IMR-90 (cell line): ENCODE results near the gene PRKD3. TPM values are rescaled to one million over a fixed set of nuclear protein-coding genes. Genes with fewer than 3 reads are reported as not detected.

Experiments
- ATAC-seq: fragments of 200-7000 bp; cut with Tn5 transposase; 2 replicates; pipeline ENCODE4 v1.9.1; 2020; ENCODE audit warnings: low read depth, mild to moderate bottlenecking, moderate library complexity
- BruUV-seq: library from RNA; stranded (reverse); fragments of 400-500 nt; replicated peaks from 2 replicates; lab custom pipeline; 2021; lab: Mats Ljungman, UMichigan
- CTCF ChIA-PET: fragments of 300-600 bp; formaldehyde crosslinking; extraction: SDS; loops from one replicate; lab custom pipeline; 2021; ENCODE audit warnings: antibody characterized with exemption; lab: Yijun Ruan, JAX
- POLR2A ChIA-PET: fragments of 300-600 bp; sonication (Branson Sonifier 250); formaldehyde crosslinking; loops from one replicate; lab custom pipeline; 2022; ENCODE audit warnings: antibody characterized with exemption; ENCODE audit not compliant: unreplicated experiment; lab: Charles Lee
- DNase-seq: peaks from one replicate; pipeline ENCODE4 v3.0.0; 2013
- H2AFZ ChIP-seq: replicated peaks from 2 replicates; pipeline ENCODE3; 2013; ENCODE audit warnings: low read length, mild to moderate bottlenecking; ENCODE audit not compliant: poor library complexity
- H2AK5ac ChIP-seq: 2 replicates; pipeline ENCODE4 v1.6.1; 2013; ENCODE audit warnings: low read depth, low read length, inconsistent platforms
- H2AK9ac ChIP-seq: replicated peaks from 2 replicates; pipeline ENCODE3; 2013; ENCODE audit warnings: mild to moderate bottlenecking, low read depth, low read length, moderate library complexity; ENCODE audit not compliant: poor library complexity
- H2BK120ac ChIP-seq: 2 replicates; pipeline ENCODE4 v1.6.1; 2013; ENCODE audit warnings: low read depth, low read length, inconsistent platforms
- H2BK15ac ChIP-seq: 3 replicates; pipeline ENCODE4 v1.6.1; 2013; ENCODE audit warnings: low read depth, low read length, inconsistent platforms
- H2BK20ac ChIP-seq: 2 replicates; pipeline ENCODE4 v1.6.1; 2013; ENCODE audit warnings: low read depth, mild to moderate bottlenecking, inconsistent platforms, low read length, moderate library complexity
- H2BK5ac ChIP-seq: 2 replicates; pipeline ENCODE4 v1.6.1; 2013; ENCODE audit warnings: mild to moderate bottlenecking, low read depth, low read length, inconsistent platforms; ENCODE audit not compliant: poor library complexity, severe bottlenecking
- H3K14ac ChIP-seq: replicated peaks from 2 replicates; pipeline ENCODE4 v1.6.1; 2013; ENCODE audit warnings: low read depth, low read length, inconsistent platforms
- H3K18ac ChIP-seq: 2 replicates; pipeline ENCODE4 v1.6.1; 2013; ENCODE audit warnings: low read depth, low read length, control low read depth
- H3K23ac ChIP-seq: 2 replicates; pipeline ENCODE4 v1.6.1; 2013; ENCODE audit warnings: low read depth, low read length, inconsistent platforms
- H3K27ac ChIP-seq: 2 replicates; pipeline ENCODE4 v1.5.1; 2013; ENCODE audit warnings: mild to moderate bottlenecking, control low read depth, low read length; ENCODE audit not compliant: insufficient read depth
- H3K27me3 ChIP-seq: 2 replicates; pipeline ENCODE4 v1.6.1; 2013; ENCODE audit warnings: low read length; ENCODE audit not compliant: control insufficient read depth, insufficient read depth
- H3K36me3 ChIP-seq: 2 replicates; pipeline ENCODE4 v1.6.1; 2013; ENCODE audit warnings: low read length, mixed read lengths; ENCODE audit not compliant: control insufficient read depth, insufficient read depth
- H3K4ac ChIP-seq: 2 replicates; pipeline ENCODE4 v1.6.1; 2013; ENCODE audit warnings: low read depth, low read length, inconsistent platforms
- H3K4me1 ChIP-seq: 2 replicates; pipeline ENCODE4 v1.6.1; 2013; ENCODE audit warnings: low read length, mixed read lengths; ENCODE audit not compliant: control insufficient read depth, insufficient read depth
- H3K4me2 ChIP-seq: 2 replicates; pipeline ENCODE4 v1.6.1; 2013; ENCODE audit warnings: low read depth, mild to moderate bottlenecking, control low read depth, low read length, moderate library complexity
- H3K4me3 ChIP-seq: 2 replicates; pipeline ENCODE4 v1.5.1; 2013; ENCODE audit warnings: low read depth, mild to moderate bottlenecking, control low read depth, low read length, moderate library complexity; ENCODE audit not compliant: insufficient read depth
- H3K56ac ChIP-seq: 2 replicates; pipeline ENCODE4 v1.6.1; 2013; ENCODE audit warnings: low read length, inconsistent platforms; ENCODE audit not compliant: insufficient read depth; ENCODE audit errors: extremely low read depth
- H3K79me1 ChIP-seq, 2 experiments: 2 replicates each; pipeline ENCODE4 v1.6.1; 2013; ENCODE audit warnings: low read length in 2 of 2, inconsistent platforms in 1 of 2, low read depth in 1 of 2
- H3K9ac ChIP-seq: 2 replicates; pipeline ENCODE4 v1.6.1; 2013; ENCODE audit warnings: low read depth, low read length, control low read depth
- H3K9me1 ChIP-seq: 2 replicates; pipeline ENCODE4 v1.6.1; 2013; ENCODE audit warnings: low read length, inconsistent platforms; ENCODE audit not compliant: insufficient read depth
- H3K9me3 ChIP-seq: 2 replicates; pipeline ENCODE4 v1.6.1; 2013; ENCODE audit warnings: low read length; ENCODE audit not compliant: control insufficient read depth, insufficient read depth
- H4K20me1 ChIP-seq: 2 replicates; pipeline ENCODE4 v1.6.1; 2013; ENCODE audit warnings: low read length, inconsistent platforms; ENCODE audit not compliant: insufficient read depth
- H4K5ac ChIP-seq: 2 replicates; pipeline ENCODE4 v1.6.1; 2013; ENCODE audit warnings: mild to moderate bottlenecking, low read depth, low read length, control low read depth
- H4K8ac ChIP-seq, 2 experiments: 2 replicates each; pipeline ENCODE4 v1.6.1; 2013; ENCODE audit warnings: low read depth in 2 of 2, low read length in 2 of 2, control low read depth in 1 of 2, inconsistent platforms in 1 of 2
- H4K91ac ChIP-seq: 2 replicates; pipeline ENCODE4 v1.6.1; 2013; ENCODE audit warnings: low read depth, low read length, inconsistent platforms; ENCODE audit not compliant: insufficient read depth
- BHLHE40 ChIP-seq: fragments of 150-350 bp; IDR thresholded peaks from 2 replicates; pipeline ENCODE4 v1.6.1; 2016; ENCODE audit warnings: mild to moderate bottlenecking, low read depth, low read length
- CEBPB ChIP-seq: IDR thresholded peaks from 2 replicates; pipeline ENCODE4 v1.6.1; 2012; ENCODE audit warnings: low read depth, low read length, improper control_type of control experiment
- CHD1 ChIP-seq: IDR thresholded peaks from 2 replicates; pipeline ENCODE4 v1.6.1; 2012; ENCODE audit warnings: low read depth, low read length, improper control_type of control experiment
- CTCF ChIP-seq: conservative IDR thresholded peaks from 2 replicates; pipeline ENCODE4 v1.5.1; 2012; ENCODE audit warnings: mild to moderate bottlenecking, low read depth, low read length, improper control_type of control experiment
- FOS ChIP-seq: fragments of 150-350 bp; IDR thresholded peaks from 2 replicates; pipeline ENCODE4 v1.6.1; 2016; ENCODE audit warnings: low read depth, low read length
- MAFK ChIP-seq: IDR thresholded peaks from 2 replicates; pipeline ENCODE4 v1.6.1; 2012; ENCODE audit warnings: low read depth, low read length, improper control_type of control experiment
- MAZ ChIP-seq: IDR thresholded peaks from 2 replicates; pipeline ENCODE4 v1.6.1; 2012; ENCODE audit warnings: low read depth, mild to moderate bottlenecking, low read length, improper control_type of control experiment, moderate library complexity, borderline replicate concordance
- MXI1 ChIP-seq: IDR thresholded peaks from 2 replicates; pipeline ENCODE4 v1.6.1; 2012; ENCODE audit warnings: low read depth, mild to moderate bottlenecking, low read length, moderate library complexity, borderline replicate concordance
- RCOR1 ChIP-seq: IDR thresholded peaks from 2 replicates; pipeline ENCODE4 v1.6.1; 2012; ENCODE audit warnings: mild to moderate bottlenecking, low read length, improper control_type of control experiment; ENCODE audit not compliant: insufficient replicate concordance
- RFX5 ChIP-seq: IDR thresholded peaks from 2 replicates; pipeline ENCODE4 v1.8.0; 2012; ENCODE audit warnings: low read depth, mild to moderate bottlenecking, low read length, moderate library complexity
- SMC3 ChIP-seq: fragments of 150-350 bp; IDR thresholded peaks from 2 replicates; pipeline ENCODE4 v1.6.1; 2016; ENCODE audit warnings: low read depth, mild to moderate bottlenecking, antibody characterized with exemption, low read length, moderate library complexity
- WGBS, 2 experiments: methylation state at CpG; one replicate each; pipeline versions ENCODE4 v1.1.5 to v1.1.7; 2013; ENCODE audit warnings: missing lambda C conversion rate in 2 of 2; ENCODE audit not compliant: insufficient read length in 1 of 2; ENCODE audit errors: extremely low coverage in 2 of 2; 5-methylcytosine and 5-hydroxymethylcytosine counted together
- dilution Hi-C: fragments of 300-500 bp; cut with HindIII; formaldehyde crosslinking; loops from one replicate; pipeline ENCODE4 v1.14.3; 2018; ENCODE audit warnings: low sequenced_read_pairs; ENCODE audit not compliant: unreplicated experiment
- in situ Hi-C: fragments of 300-500 bp; cut with MboI; formaldehyde crosslinking; loops from 3 replicates; pipeline ENCODE4 v1.14.3; 2019; ENCODE audit warnings: low sequenced_read_pairs, inconsistent platforms, mixed read lengths
- intact Hi-C: fragments of 100-400 bp; cut with micrococcal nuclease; formaldehyde crosslinking; loops from 2 replicates; pipeline ENCODE4 v1.10.0; 2022
- polyA plus RNA-seq, 3 experiments: library from polyadenylated mRNA; depleted of rRNA; stranded (reverse); fragments of >200 nt; gene quantifications; 2 replicates each; pipeline ENCODE4 v1.2.3, GENCODE V29; 2012; ENCODE audit warnings: low replicate concordance in 1 of 3
- total RNA-seq: library from RNA; depleted of rRNA; stranded (reverse); fragments of >200 nt; gene quantifications from 2 replicates; pipeline ENCODE4 v1.2.3, GENCODE V29; 2012
- TF ChIP-seq, protein P1 (sequence below): fragments of 150-350 bp; IDR thresholded peaks from 2 replicates; pipeline ENCODE4 v1.6.1; 2016; ENCODE audit warnings: low read depth, mild to moderate bottlenecking, low read length, moderate library complexity, borderline replicate concordance
- TF ChIP-seq, protein P2 (sequence below): fragments of 150-350 bp; IDR thresholded peaks from 2 replicates; pipeline ENCODE4 v1.6.1; 2017; ENCODE audit warnings: mild to moderate bottlenecking, antibody characterized with exemption, low read length, low read depth

The PRKD3 gene
- total and polyA plus RNA-seq, 2 of the 4 experiments (the other 2 are of a cell fraction): 15.8 to 46.4 TPM

DNA sequence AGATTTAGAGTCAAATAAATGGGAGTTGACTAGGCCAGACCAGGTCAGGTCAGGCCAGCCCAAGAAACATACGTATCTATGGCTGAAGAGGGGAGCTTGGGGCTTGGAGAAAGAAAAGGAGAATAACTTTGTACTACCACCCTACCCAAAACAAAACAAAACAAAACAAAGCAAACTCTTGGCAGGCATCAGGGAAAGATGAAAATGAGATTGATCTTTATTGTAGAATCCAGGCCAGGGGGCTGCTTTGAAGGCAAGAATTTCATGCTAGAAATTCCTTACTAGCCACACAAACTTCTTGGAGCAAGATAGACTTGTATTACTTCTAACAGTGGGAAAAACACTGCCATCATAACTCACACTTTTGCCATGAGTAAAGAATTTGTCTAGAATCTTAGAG is 46.0 kb upstream of the PRKD3 start:
- no peak overlapping the region for H3K27ac ChIP-seq
- H3K4me1 ChIP-seq: no peaks in the 10 kb centered on the region
- no peak overlapping the region for H3K18ac ChIP-seq
- ATAC-seq: no peak
- H3K14ac ChIP-seq: no peak overlapping the region
- no peak overlapping the region for H3K23ac ChIP-seq
- H2BK15ac ChIP-seq: no peak overlapping the region
- in situ Hi-C loops (no loop called here), intact Hi-C loops (no loop called here), dilution Hi-C loops (no loop called here)
- no peak overlapping the region for H2AK9ac ChIP-seq
- POLR2A ChIA-PET: no interaction called here
- H3K79me1 ChIP-seq: no peaks in the 10 kb centered on the region
- H2BK5ac ChIP-seq: no peak overlapping the region
- H3K9me3 ChIP-seq: no peaks in the 10 kb centered on the region
- H2AFZ ChIP-seq: no peak overlapping the region
- BruUV-seq: no TSS peak
- no peaks in the 10 kb centered on the region for H3K27me3 ChIP-seq
- WGBS, 2 experiments: no CpG with 5 or more reads among the region's 1 CpG
- no peaks in the 10 kb centered on the region for H3K9me1 ChIP-seq
- H4K8ac ChIP-seq: no peak overlapping the region
- H3K56ac ChIP-seq: no peak overlapping the region
- DNase-seq: no peak
- H2AK5ac ChIP-seq: no peak overlapping the region
- H3K4ac ChIP-seq: no peak overlapping the region
- no peak overlapping the region for H3K4me2 ChIP-seq
- no peak overlapping the region for H4K5ac ChIP-seq
- H3K9ac ChIP-seq: no peak overlapping the region
- no peaks in the 10 kb centered on the region for H3K36me3 ChIP-seq
- no peak for TF ChIP-seq BHLHE40
- TF ChIP-seq MAZ: no peak
- no peak for TF ChIP-seq CHD1
- TF ChIP-seq MXI1: no peak
- no peak for TF ChIP-seq FOS
- TF ChIP-seq MAFK: no peak
- TF ChIP-seq CEBPB: no peak
- no peak for TF ChIP-seq RCOR1
- no peak for TF ChIP-seq RFX5
- no peak for TF ChIP-seq SMC3
- TF ChIP-seq CTCF: no peak
- TF ChIP-seq, protein P1, sequence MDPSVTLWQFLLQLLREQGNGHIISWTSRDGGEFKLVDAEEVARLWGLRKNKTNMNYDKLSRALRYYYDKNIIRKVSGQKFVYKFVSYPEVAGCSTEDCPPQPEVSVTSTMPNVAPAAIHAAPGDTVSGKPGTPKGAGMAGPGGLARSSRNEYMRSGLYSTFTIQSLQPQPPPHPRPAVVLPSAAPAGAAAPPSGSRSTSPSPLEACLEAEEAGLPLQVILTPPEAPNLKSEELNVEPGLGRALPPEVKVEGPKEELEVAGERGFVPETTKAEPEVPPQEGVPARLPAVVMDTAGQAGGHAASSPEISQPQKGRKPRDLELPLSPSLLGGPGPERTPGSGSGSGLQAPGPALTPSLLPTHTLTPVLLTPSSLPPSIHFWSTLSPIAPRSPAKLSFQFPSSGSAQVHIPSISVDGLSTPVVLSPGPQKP: no peak
- TF ChIP-seq, protein P2, sequence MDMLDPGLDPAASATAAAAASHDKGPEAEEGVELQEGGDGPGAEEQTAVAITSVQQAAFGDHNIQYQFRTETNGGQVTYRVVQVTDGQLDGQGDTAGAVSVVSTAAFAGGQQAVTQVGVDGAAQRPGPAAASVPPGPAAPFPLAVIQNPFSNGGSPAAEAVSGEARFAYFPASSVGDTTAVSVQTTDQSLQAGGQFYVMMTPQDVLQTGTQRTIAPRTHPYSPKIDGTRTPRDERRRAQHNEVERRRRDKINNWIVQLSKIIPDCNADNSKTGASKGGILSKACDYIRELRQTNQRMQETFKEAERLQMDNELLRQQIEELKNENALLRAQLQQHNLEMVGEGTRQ: no peak
- H4K20me1 ChIP-seq: no peaks in the 10 kb centered on the region
- no peak overlapping the region for H4K91ac ChIP-seq
- H3K4me3 ChIP-seq: no peak overlapping the region
- no peak overlapping the region for H2BK20ac ChIP-seq
- no peak overlapping the region for H2BK120ac ChIP-seq
- CTCF ChIA-PET: no interaction called here
